Cardiac muscle cell (in vitro differentiated cells and primary cell): ENCODE data around the gene PIAS3. TPM values are rescaled to one million over a fixed set of nuclear protein-coding genes. Genes with fewer than 3 reads are reported as not detected.
"Not testable (repeated sequence)": the region's sequence is repeated elsewhere in the genome, so short reads cannot be mapped to it uniquely, and the experiment has no call there.

Source experiments
- DNase-seq, 2 donors: peaks; one replicate each; pipeline versions ENCODE4 v3.0.0 to v3.0.0-alpha.2; 2010 to 2017; ENCODE audit warnings: low read depth in 1 of 2, low spot score in 1 of 2
- H3K27ac ChIP-seq: fragments of 200-600 bp; sonication (generic); 2 replicates; pipeline ENCODE4 v1.5.1; 2016
- H3K27me3 ChIP-seq: fragments of 200-600 bp; sonication (generic); 2 replicates; pipeline ENCODE4 v1.6.0; 2016; ENCODE audit warnings: control low read depth
- H3K36me3 ChIP-seq: fragments of 200-600 bp; sonication (generic); 2 replicates; pipeline ENCODE4 v1.5.1; 2016; ENCODE audit warnings: control low read depth
- H3K4me1 ChIP-seq: fragments of 200-600 bp; sonication (generic); 2 replicates; pipeline ENCODE4 v1.8.1; 2017; ENCODE audit warnings: low read depth, mild to moderate bottlenecking, mixed run types
- H3K4me3 ChIP-seq: fragments of 200-600 bp; sonication (generic); 2 replicates; pipeline ENCODE4 v1.5.1; 2016; ENCODE audit warnings: mild to moderate bottlenecking
- H3K9me3 ChIP-seq: fragments of 200-600 bp; sonication (generic); 2 replicates; pipeline ENCODE4 v1.5.1; 2017; ENCODE audit warnings: low read depth, mild to moderate bottlenecking, control low read depth
- CTCF ChIP-seq: IDR thresholded peaks from 2 replicates; pipeline ENCODE4 v1.5.1; 2012; ENCODE audit warnings: low read depth, mild to moderate bottlenecking, low read length
- polyA plus RNA-seq: library from polyadenylated mRNA; unstranded; fragments of >200 nt; fragmentation: Nextera tagmentation; extraction: Ambion mirVana; gene quantifications from 2 replicates; pipeline ENCODE4 v1.2.1, GENCODE V29; 2016
- total RNA-seq: library from RNA; depleted of rRNA; stranded (reverse); fragments of >200 nt; gene quantifications from 2 replicates; pipeline ENCODE4 v1.2.3, GENCODE V29; 2016

PIAS3 gene
- total and polyA plus RNA-seq, 2 experiments from 2014 or later = 23.7 to 61.5 TPM

GRCh38 chr1:145812977-145813810 is 45.7 kb downstream of the PIAS3 start:
- not testable (repeated sequence) for H3K27me3 ChIP-seq, H3K27ac ChIP-seq, H3K4me3 ChIP-seq, H3K4me1 ChIP-seq, DNase-seq, H3K36me3 ChIP-seq, H3K9me3 ChIP-seq

- Histone ChIP-seq H3K27me3 (no peaks in the 10 kb centered on the region), H3K4me1 (peaks cover 4% of the 10 kb centered on the region)
- TF ChIP-seq CTCF = no peak
Observed at GRCh38 chr1:145806844-145807243, 52.0 kb downstream of the PIAS3 start.

GRCh38 chr1:145806408-145806807 is 52.5 kb downstream of the PIAS3 start:
- H3K27ac ChIP-seq = no peak overlapping the region
- peaks cover 4% of the 10 kb centered on the region for H3K4me1 ChIP-seq
- TF ChIP-seq CTCF = no peak
- H3K9me3 ChIP-seq = no peaks in the 10 kb centered on the region
- DNase-seq = no peak
- no peak overlapping the region for H3K4me3 ChIP-seq
- H3K27me3 ChIP-seq = no peaks in the 10 kb centered on the region
- no peaks in the 10 kb centered on the region for H3K36me3 ChIP-seq

More at GRCh38 chr1:145806844-145807243, 52.0 kb downstream of the PIAS3 start:
- no peak for DNase-seq
- no peak overlapping the region for H3K4me3 ChIP-seq
- H3K9me3 ChIP-seq = no peaks in the 10 kb centered on the region
- no peak overlapping the region for H3K27ac ChIP-seq
- H3K36me3 ChIP-seq = no peaks in the 10 kb centered on the region

- TF ChIP-seq CTCF = no peak
- H3K9me3 ChIP-seq = no peaks in the 10 kb centered on the region
- no peak overlapping the region for H3K27ac ChIP-seq
- H3K4me1 ChIP-seq = peaks cover 4% of the 10 kb centered on the region
- no peak overlapping the region for H3K4me3 ChIP-seq
- H3K27me3 ChIP-seq = no peaks in the 10 kb centered on the region
- no peak for DNase-seq
- H3K36me3 ChIP-seq = no peaks in the 10 kb centered on the region
Observed at GRCh38 chr1:145805057-145805456, 53.8 kb downstream of the PIAS3 start.

- Histone ChIP-seq H3K4me3 (no peak overlapping the region), H3K4me1 (peaks cover 4% of the 10 kb centered on the region), H3K36me3 (no peaks in the 10 kb centered on the region), H3K9me3 (no peaks in the 10 kb centered on the region), H3K27ac (peak overlapping the region; percentile 43), H3K27me3 (no peaks in the 10 kb centered on the region)
- no peak for TF ChIP-seq CTCF
- DNase-seq = no peak
Observed at GRCh38 chr1:145804235-145805045, 54.4 kb downstream of the PIAS3 start.

GRCh38 chr1:145799806-145800205 is 59.1 kb downstream of the PIAS3 start:
- peaks cover 4% of the 10 kb centered on the region for H3K4me1 ChIP-seq
- no peaks in the 10 kb centered on the region for H3K9me3 ChIP-seq
- H3K27me3 ChIP-seq = no peaks in the 10 kb centered on the region
- no peak for TF ChIP-seq CTCF
- H3K27ac ChIP-seq = no peak overlapping the region
- no peak overlapping the region for H3K4me3 ChIP-seq
- no peaks in the 10 kb centered on the region for H3K36me3 ChIP-seq
- DNase-seq = no peak
